Pulmonary artery endothelial cell (primary cell): Measurements from ENCODE around the gene BCOR. TPM values are rescaled to one million over a fixed set of nuclear protein-coding genes. Genes with fewer than 3 reads are reported as not detected.

ENCODE experiments used
- DNase-seq: peaks from one replicate; pipeline ENCODE4 v3.0.0-alpha.2; 2011; ENCODE audit warnings: low read depth, low spot score
- total RNA-seq: library from RNA; depleted of rRNA; stranded (reverse); fragments of >200 nt; gene quantifications from 2 replicates; pipeline ENCODE4 v1.2.3, GENCODE V29; 2014

Gene BCOR
- total RNA-seq, 1 donor from 2014 or later: 11.0 TPM

DNA sequence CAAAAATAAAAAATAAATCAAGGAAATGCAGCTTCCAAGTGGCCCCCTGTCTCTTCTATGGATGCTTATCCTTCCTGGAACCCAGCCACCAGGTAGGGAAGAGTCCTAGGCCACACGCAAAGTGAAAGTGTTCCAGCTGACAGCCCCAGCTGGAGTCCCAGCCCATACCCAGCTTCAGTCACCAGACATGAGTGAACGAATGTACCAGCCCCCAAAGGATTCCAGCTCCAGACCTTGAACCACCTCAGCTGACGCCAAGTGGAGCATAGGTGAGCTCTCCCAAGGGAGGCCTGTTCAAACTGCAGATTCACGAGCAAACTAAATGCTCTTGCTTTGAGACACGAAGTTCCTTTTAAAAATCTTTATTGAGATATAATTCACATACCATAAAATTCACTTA, 62.0 kb downstream of the BCOR start:
- no peak for DNase-seq

DNA sequence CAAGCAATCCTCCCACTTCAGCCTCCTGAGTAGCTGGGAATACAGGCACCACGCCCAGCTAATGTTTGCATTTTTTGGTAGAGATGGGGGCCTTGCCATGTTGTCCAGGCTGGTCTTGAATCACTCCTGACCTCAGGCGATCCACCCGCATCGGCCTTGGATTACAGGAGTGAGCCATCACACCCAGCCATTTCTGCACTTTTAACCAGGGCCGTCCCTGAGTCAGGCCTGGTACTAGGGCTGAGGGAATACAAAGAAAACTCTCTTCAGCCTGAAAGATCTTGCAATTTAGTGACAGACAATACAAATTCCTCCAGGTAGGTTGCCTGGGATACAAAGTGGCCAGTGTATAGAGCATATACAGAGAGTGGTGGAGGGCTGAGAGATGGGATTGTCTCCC, 65.8 kb downstream of the BCOR start:
- DNase-seq: no peak

- no peak for DNase-seq
Measured at GRCh38 chrX:40030205-40030604, 67.6 kb downstream of the BCOR start.

- DNase-seq: no peak
Measured at GRCh38 chrX:40022421-40022820, 75.3 kb downstream of the BCOR start.

GRCh38 chrX:40021647-40022046, 76.1 kb downstream of the BCOR start:
- DNase-seq: no peak

GRCh38 chrX:40019541-40019940, 78.2 kb downstream of the BCOR start:
- DNase-seq: no peak

DNA sequence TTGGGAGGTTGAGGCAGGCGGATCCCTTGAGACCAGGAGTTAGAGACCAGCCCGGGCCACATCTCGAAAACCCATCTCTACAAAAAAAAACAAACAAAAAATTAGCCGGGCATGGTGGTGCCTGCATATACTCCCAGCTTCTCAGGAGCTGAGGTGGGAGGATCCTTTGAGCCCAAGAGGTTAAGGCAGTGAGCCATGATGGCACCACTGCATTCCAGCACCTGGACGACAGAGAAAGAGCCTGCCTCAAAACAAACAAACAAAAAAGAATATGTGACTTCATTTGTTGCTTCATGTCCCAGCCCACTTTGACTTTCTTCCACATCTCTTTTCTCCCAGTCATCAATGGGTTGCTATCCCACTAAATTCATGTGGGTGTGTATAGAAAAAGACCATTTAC, 79.7 kb downstream of the BCOR start:
- DNase-seq: no peak

DNA sequence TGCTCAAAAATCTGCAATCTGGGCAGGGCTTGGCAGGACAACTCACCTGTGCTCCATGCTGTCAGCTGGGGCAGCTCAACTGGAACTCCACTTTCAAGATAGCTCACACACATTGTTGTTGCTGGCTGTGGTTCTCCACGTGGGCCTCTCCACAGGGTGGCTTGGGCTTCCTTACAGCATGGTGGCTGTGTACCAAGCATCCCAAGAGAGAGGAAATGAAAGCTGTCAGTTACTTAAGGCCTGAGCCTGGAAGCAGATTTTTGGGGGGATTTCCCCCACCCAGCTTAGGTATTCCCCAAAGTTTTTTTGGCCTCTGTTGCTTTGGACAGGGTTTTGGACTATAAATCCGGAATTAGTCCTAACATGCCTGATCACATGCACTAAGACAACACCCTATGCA, 81.0 kb downstream of the BCOR start:
- no peak for DNase-seq

DNA sequence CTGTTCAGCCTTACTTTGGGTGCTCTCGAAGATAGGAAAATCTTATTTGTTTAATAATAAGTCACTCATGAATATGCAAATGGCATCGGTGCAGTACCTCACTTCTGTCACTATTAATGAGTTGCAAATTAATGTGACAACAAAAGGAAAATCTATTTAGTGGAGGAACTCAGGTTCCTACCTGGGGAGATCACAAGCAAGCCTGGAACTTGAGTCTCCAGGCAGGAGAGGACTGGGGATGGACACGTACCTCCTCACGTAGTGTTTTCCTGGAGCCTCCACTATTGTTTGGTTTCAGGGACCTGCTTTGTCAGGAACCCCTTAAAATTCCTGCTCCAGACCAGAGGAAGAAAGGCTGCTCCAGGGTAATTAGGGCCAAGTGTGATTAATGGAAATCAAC, 82.1 kb downstream of the BCOR start:
- DNase-seq: no peak

- DNase-seq: no peak
Measured at GRCh38 chrX:40013266-40014195, 84.2 kb downstream of the BCOR start.

GRCh38 chrX:40012868-40013265, 84.9 kb downstream of the BCOR start:
- DNase-seq: no peak

GRCh38 chrX:40012039-40012867, 85.5 kb downstream of the BCOR start:
- no peak for DNase-seq

GRCh38 chrX:40011322-40012038, 86.3 kb downstream of the BCOR start:
- DNase-seq: no peak

GRCh38 chrX:40010550-40011321, 87.0 kb downstream of the BCOR start:
- DNase-seq: no peak

DNA sequence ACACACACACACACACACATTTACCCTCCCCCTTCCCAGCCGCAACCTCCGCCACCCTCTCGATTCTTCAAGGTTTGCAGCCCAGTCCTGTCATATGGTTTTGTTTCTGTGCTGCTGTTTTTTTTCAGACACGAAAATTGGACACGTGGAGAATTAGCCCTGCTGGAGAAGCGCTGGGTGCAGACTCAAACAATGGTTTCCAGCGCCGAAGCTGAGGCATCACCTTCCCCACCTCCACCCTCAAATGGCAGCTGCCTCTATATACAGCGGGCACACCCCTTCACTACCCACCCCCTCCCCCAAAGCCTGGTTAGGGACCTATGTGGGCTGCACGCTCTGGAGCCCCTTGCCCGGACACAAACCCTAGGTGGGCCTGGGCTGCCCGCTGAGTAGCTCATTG, 87.9 kb downstream of the BCOR start:
- no peak for DNase-seq

DNA sequence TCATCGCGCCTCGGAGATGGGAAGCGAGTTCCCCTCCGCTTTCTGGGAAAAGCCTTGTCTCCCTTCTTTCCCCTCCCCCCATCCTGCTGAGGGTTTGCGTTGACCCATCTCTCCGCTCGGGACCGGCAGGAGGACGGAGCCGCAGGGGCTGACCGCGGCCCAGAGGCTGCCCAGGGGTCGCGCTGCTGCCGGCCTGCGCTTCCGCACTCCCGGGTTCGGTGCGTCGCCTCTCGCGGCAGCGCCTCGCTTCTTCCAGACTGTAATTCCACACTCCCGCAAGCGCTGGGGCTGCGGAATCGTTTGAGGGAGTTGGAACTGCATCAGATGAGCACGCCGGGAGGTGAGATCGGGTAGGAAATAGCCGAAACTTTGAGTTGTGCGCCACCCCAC, 88.3 kb downstream of the BCOR start:
- DNase-seq: no peak

- no peak for DNase-seq
Measured at GRCh38 chrX:40008791-40009461, 88.8 kb downstream of the BCOR start.

DNA sequence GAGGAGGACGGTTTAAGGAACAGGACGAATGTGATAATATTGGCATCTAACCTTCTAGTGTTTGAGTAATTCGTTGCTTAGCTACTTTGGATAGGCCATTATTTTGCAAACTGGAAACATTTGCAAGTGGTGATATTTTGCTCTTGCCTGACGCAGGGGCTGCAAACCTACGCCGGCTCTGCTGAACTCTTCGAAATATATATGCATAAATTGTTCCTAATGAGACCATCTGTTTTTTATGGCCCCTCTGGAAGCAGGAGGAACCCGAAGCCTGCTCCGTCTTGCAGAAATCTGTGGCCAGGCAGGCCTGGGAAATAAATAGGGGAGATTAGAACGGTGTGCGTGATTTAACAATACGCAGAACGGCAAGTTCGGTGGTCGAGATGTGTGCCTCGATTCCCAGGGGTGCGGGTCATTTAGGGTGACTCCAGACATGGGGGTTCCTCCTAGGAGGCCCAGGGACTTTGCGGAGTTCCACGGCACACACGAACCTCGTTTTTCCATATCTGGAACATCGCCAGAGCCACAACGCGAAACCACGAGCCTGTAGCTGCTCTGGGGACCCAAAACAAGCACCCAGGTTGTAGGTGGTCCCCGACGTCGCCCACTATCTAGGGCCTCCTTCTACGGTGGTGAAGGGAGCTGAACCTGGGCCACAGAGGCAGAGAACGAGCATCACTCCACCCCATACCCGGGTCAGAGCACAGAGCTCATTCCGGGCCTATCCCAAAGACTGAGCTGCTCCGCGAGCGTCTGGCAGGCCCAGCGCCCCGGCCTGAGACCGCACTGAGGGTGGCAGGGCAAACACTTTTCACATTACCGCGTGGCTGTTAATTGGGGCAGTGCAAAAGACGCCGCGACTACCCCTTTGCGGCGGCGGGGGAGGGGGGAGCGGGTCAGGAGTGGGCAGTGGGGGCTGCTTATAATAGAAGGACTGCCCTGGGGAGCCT, 89.7 kb downstream of the BCOR start:
- DNase-seq: no peak

DNA sequence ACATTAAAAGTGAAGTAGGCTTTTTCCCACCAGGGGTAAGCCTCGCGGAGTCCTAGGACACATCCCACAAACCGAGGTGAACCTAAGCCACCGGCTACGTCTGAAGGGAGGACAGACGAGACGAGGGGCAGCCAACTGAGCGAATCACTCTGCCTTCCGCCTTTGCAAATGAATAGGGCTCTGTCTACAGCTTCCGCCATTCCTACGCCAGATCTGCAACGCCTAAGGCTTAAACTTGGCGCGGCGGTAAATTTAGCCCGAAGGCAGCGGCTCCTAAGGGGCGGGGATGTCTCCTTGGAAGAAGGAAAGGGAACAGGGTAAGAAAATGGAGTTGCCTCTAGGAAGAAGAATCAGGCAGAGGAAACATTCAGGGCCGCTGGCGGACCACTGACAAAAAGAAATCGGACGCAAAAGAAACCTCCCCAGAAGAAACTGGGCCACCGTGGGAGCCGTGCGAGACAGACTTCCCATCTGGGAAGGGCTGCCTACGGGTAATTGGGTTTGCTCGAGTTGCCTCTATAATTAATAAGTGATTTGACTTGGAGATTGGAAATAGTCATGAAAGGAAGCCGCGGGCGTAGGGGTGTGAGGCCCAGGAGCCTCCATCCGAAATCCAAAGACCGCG, 90.5 kb downstream of the BCOR start:
- DNase-seq: no peak
